ENCODE results near the gene KRT75.
A peak's percentile ranks its signal among the peaks of the same experiment; 100 is the strongest.

The KRT75 gene

DNA sequence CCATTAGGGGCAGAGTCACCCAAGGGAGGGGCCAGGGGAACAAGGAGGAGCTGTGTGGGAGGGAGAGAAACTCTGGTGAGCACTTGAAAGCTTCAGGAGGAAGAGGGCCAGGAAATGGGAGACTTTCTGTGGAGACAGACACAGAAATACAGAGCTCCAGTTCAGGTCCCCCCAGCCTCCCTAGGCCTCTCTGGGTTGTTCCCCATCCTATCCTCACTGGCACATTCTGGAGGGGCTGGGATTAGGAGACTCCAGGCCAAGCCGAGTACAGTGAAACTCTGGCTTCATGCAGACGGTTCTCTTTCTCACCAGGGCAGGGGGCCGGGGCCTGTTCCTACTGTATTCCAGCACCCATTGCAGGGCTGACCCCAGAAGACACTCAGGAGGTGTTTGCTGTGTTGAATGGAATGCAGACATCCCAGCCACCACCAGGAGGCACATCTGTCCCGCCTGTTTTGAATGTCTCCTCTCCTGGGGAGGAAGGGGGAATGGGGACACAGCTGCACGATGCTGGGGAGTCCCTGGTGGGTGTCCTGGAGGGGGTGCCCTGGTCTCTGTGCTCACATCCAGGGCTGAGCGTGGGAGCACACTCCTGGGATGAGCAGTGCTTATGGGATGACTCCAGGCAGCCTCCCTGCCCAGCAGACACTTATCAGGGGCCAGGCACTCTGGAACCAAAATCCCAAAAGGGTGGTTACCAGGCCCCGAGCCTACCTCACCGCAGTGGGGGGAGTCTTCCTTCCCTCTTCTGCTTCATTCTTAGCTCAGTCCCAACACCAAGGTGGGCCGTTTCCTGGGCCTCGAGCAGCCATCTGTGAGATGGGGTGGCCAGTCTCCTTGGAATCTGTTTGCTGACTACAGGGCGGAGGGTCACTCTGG lies 43.2 kb downstream of the KRT75 start:
- peak in 3 of 4 experiments; percentile 9 to 40 (median 30) for DNase-seq

DNA sequence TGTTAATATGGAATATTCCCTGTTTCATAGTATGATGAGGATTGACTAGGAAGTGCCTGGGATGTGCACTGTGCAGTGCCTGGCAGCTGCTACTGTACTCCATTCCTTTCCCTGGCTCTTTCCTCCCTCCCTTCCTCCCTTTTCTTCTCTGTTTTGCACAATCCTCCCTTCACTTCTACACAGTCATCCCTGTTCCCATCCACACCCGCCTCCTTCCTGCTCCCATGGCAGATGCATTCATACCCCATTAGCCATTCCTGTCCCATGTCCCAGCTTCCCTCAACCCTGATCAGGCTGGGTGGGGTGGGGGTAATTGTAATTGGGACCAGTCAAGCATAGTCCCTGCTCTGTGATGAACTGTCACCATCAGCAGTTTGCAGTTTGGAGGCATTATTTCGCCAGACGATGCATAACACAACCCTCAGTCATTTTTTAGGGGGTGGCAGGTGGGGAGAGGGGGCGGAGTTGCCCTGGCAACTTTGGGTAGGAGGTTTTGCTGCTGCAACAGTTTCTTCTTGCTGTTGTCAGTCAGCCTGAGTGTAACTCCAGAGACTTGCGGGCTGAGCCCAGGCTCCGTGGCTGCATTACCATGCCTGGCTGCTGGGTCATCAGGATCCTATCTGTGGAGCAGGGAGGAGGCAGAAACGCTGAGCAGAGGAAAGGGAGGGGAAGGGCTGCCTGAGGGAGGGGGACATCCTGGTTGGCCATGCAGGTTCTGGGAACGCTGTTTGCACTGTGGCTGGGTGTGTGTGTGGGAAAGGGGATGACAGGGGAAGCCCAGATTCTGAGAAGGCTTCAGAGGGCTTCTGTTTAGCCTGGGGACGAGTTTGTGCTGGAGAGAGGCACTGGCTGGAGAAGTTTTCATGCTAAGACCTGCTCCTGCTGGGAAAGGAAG lies 44.6 kb downstream of the KRT75 start:
- no peak for DNase-seq

DNA sequence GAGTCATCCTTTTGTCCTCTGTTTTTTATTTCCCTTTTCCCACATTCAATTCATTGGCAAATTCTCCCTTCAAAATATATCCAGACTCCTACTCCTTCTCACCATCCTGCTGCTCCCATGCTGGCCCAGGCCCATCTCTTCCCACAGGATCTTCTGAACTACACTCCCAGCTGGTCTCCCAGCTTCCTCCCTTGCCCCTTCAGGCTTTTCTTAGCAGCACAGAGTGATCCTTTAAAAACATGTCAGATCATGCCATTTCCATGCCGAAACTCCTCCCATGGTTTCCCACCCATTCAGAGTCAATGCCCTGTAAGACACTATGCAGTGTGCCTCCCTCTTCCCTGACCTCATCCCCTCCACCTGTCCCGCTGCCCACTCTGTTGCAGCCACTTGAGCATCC lies 46.3 kb downstream of the KRT75 start:
- DNase-seq = no peak

DNA sequence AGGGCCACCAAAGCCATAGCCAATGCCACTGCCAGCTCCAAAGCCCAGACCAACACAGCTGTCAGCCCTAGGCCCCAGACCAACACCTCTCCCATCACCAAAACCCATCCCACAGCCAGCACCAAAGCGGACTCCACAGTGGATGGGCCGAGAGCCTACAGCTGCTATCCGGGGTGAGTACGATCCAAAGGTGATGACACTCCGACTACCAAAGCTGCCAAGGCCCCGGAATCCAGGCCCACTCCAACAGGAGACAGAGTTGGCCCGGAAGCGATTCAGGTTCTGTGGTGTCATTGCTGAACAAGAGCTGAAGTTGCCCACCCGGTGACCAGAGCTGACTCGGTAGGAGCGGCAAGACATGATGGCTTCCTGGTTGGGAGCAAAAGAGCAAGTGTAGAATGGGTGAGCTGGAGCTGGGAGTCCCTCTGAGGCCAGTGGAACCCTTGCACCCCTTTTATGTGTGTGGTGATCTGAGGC lies 48.9 kb downstream of the KRT75 start, which contains the start of gene KRT84:
KRT84 (minus strand) TSS at position 427 of the 477 bp plus-strand sequence; CDS start at position 360, 67 bp downstream.
- DNase-seq = no peak

DNA sequence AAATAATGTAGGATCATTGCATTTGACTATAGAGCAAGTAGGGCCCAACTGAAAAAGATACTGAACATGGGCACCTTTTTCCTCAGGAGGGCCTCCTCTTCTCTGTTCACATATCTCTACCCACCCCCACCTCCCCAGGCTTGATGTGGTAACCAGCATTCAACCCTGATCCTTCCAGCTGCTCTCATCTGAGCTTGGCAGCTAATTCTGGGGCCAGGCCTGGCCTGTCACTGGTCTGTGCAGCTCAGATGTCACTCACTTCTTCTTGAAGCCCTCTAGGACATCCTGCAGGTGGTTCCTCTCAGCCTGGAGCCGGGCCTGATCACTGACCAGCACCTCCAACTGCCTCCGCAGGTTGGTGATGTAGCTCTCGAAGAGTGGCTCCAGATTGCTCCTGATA lies 50.8 kb downstream of the KRT75 start:
- DNase-seq = no peak

DNA sequence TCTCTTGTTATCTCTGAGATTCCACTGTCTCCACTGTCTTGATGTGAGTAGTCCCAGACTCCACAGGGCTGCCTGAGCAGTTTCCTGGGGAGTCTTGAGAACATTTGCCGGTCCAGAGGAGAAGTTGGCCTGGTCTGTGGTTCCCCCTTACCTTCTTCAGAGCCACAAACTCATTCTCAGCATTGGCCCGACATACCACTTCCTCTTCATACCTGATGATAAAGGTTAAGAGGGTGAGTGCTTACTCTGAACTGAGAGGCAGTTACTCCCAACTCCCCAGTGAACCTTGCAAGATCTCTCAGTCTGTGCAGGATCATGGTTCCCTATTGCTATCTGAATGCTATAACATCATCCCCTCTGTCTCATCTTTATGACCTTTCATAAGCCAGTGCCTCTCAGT lies 51.3 kb downstream of the KRT75 start:
- DNase-seq = no peak

DNA sequence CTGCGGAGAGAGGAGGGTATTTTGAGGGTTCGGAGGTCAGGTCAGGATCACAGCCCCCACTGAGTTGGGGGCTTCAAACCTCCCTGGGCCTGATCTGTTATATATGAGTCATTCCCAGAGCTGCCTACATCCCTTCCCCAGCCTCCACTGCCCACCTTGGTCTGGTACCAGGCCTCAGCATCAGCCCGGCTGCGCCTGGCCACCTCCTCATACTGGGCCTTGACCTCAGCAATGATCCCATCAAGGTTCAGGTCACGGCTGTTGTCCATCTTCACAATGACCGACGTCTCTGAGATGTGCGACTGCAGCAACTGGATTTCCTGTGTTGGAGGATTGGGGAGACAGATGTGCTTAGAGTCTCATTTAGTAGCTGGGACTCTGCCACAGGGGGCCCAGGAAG lies 53.0 kb downstream of the KRT75 start:
- no peak for DNase-seq

DNA sequence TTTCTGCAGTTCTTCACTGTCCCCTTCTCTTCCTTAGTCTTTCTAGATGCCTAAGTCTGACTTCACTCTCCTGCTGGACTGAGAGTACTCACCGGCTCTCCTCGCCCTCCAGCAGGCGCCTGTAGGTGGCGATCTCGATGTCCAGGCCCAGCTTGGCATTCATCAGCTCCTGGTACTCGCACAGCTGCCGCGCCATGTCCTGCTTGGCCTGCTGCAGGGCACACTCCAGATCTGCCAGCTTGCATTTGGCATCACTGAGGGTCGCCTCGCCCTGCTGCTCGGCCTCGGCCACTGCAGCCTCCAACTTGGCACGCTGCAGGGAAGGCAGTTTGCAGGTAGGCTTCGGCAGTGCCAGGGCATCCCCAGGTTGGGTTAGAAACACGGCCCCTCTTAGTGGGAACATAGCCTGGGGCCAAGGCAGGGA lies 53.9 kb downstream of the KRT75 start:
- peak; percentile 10 to 55 (median 33) for DNase-seq

DNA sequence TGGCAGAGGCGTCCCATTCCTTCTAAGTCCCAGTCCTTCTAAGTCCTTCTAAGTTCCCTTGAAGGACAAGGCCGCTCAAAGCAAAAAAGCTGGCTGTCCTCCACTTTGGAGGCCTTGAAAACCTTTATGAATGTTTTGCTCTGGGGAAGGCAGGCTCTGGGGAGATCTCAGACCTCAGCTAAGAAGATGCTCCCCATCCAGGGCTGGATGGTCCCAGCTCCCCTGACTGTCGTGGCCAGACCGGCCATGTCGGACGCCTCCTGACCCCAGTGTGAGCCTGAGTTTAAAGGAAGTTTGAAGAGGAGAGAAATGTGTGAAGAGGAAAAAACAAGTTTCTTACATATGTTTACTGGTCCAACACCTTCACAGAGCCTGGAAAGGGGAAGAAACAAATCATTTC lies 54.6 kb downstream of the KRT75 start:
- no peak for DNase-seq

DNA sequence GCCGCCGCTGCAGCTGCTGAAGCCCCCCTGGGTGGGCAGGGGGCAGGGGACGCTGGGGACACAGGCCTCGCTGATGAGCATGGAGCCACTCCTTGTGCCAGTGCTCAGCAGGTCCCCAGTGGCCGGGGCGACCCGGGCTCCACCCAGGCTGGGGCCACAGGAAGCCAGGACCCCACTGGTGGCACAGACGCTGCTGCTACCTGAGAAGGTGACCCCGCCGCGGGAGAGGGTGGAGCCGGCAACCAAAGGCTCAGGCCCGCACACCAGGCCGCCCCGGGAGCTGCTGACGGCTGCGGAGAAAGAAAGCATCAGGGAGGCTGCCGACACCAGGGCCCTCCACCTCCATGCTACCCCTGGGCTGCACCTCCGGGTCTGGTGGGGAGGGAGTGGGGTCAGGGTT lies 56.1 kb downstream of the KRT75 start:
- no peak for DNase-seq

DNA sequence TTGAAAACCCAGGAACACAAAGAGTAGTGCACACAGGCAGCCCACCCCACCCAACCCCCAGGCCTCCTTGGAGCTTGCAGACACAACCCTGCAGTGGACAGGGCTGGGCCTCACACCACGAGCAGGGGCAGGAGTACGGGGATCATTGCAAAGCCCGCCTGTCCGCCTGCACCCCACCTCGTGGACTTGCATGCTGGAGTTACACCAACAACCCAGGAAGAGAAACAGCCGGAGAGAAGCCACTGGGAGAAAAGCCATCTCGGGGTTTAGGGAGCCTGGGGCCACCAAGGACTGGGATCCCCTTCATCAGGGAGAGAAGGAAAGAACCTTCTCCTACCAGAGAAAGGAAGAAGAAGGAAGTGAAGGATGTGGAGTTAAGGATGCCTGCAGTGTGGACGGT lies 56.9 kb downstream of the KRT75 start:
- no peak for DNase-seq

Measured in suppressor macrophage (primary cell).